Measurements from ENCODE around the gene GNAQ.
"Not testable (repeated sequence)": the region's sequence is repeated elsewhere in the genome, so short reads cannot be mapped to it uniquely, and the experiment has no call there.

GNAQ gene

DNA sequence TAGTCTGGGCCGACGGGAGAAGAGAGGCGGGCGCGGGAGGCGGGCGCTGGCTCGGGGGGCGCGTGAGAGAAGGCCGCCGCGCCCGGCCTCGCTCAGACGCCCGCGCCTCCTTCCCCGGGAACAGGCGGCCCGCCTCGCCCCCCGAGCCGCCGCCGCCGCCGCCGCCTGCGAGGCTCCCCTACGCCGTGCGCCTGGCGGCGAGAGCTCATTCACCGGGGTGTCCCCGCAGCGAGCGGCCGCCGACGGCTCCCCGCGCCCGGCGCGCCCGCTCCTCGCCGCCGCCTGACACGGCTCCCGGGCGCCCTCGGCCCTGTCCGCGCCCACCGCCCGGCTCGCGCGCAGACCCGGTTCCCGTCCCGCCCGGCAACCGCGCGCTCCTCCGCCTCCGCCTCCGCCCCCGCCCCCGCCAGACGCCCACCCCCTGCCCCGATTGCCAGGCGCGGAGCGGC, at the start of gene GNAQ:
TSS of gene GNAQ (minus strand) at position 368 of the 449 bp plus-strand sequence. CDS start 576 bp downstream, outside the sequence.
- DNase-seq (ENCODE audit: low read depth in 2 of 2) = no peak

- DNase-seq (ENCODE audit: low read depth in 2 of 2) = no peak
Measured at GRCh38 chr9:78074385-78075291, 43.0 kb upstream of the GNAQ start.

- no peak for DNase-seq (ENCODE audit: low read depth in 2 of 2)
Measured at GRCh38 chr9:78073722-78074121, 42.1 kb upstream of the GNAQ start.

DNA sequence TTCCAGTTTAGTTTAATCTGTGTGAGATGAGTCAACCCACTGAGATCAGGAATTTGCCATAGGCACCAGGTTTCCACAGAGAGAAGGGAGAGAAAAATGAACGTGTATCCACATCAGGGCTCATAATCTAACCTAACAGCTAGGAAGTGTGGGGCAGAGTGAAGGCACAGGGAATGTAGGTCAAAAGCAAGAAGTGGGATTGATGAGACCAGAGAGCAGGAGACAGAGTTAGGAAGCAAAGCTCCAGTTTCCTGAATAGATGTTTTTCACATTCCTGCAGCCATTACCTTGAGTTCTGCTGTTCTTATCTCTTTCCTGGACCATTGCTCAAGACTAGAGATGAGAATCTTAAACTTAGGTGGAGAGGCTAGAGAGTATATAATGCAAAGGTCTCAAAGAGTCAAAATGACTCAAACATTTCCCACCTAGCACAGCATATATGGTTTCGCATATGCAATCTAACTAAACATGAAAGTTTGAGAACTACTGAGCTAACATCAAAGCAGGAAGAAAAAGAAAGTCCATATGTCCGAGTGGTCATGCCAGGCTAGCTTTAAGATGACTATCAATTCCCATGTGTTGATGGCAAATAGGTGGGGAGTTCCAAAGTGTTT, 41.1 kb upstream of the GNAQ start:
- DNase-seq (ENCODE audit: low read depth in 2 of 2) = no peak

DNA sequence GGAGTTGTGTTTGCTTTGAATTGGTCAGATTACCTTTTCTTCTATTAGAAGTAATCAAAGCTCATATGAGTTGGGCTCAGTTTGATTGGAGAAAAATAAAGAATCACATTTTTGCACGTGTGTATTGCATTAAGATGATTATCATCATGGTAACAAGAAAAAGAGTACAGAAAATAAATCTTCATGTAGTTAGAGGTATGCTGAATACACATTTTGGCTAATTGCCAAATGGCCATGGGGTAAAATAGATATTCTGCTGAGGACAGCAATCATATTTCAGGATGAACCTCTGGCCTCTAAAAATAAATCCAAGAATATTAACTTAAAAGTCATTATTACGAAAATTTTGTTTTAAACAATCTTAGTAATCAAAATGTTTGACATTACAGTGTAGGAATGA, 38.9 kb upstream of the GNAQ start:
- no peak for DNase-seq (ENCODE audit: low read depth in 2 of 2)

GRCh38 chr9:78064075-78064474, 32.5 kb upstream of the GNAQ start:
- DNase-seq (ENCODE audit: low read depth in 2 of 2) = no peak

GRCh38 chr9:78062710-78063109, 31.1 kb upstream of the GNAQ start:
- no peak for DNase-seq (ENCODE audit: low read depth in 2 of 2)

DNA sequence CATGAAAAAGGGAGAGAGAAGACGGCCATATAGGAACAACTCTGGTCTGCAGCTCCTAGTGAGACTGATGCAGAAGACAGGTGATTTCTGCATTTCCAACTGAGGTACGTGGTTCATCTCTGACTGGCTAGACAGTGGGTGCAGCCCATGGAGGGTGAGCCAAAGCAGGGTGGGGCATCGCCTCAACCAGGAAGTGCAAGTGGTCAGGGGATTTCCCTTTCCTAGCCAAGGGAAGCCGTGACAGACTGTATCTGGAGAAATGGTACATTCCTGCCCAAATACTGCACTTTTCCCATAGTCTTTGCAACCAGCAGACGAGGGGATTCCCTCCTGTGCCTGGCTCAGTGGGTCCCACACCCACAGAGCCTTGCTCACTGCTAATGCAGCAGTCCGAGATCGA, 22.6 kb upstream of the GNAQ start:
- DNase-seq (ENCODE audit: low read depth in 2 of 2) = not testable (repeated sequence)

GRCh38 chr9:78053627-78054026, 22.0 kb upstream of the GNAQ start:
- no peak for DNase-seq (ENCODE audit: low read depth in 2 of 2)

GRCh38 chr9:78050421-78050820, 18.8 kb upstream of the GNAQ start:
- DNase-seq (ENCODE audit: low read depth in 2 of 2) = no peak

- DNase-seq (ENCODE audit: low read depth in 2 of 2) = no peak
Measured at GRCh38 chr9:78049484-78049883, 17.9 kb upstream of the GNAQ start.

DNA sequence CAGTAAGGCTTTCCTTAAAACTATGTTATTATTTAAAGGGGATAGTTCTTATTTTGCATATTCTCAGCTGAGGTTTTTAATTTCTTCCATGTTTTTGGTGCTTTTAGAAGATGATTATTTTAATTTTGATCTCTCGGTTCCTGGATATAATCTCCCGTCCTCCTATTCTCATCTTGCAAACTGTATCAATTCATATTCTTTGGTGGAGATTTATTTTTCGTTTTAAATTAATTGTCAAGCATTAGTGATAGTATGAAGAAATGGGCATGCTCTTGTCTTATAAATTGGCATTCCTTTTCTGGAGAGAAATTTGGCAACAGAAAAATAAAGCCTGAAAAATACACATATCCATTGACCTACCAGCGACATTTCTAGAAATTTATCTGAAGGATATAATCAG, 15.5 kb upstream of the GNAQ start:
- DNase-seq (ENCODE audit: low read depth in 2 of 2) = no peak

DNA sequence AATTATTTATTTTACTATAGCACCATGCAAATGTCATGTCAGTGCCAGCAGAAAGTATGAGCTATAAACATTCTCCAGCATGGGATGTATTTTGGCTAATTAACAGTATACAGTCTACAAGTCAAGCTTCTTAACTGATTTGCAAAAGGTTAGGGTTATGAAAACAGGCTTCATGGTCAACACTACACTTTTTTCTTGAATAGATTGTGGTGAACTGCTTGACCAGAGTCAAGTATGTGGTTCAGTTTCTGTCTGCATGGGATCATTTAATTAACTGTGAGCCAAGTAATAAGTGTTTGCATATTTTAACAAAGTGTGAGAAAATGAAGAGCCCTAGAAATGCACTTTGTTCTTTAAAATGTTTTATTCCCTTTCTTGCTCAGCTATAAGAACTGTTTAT, 14.5 kb upstream of the GNAQ start:
- DNase-seq (ENCODE audit: low read depth in 2 of 2) = no peak

- DNase-seq (ENCODE audit: low read depth in 2 of 2) = no peak
Measured at GRCh38 chr9:78044886-78045285, 13.3 kb upstream of the GNAQ start.

GRCh38 chr9:78044189-78044588, 12.6 kb upstream of the GNAQ start:
- DNase-seq (ENCODE audit: low read depth in 2 of 2) = no peak

DNA sequence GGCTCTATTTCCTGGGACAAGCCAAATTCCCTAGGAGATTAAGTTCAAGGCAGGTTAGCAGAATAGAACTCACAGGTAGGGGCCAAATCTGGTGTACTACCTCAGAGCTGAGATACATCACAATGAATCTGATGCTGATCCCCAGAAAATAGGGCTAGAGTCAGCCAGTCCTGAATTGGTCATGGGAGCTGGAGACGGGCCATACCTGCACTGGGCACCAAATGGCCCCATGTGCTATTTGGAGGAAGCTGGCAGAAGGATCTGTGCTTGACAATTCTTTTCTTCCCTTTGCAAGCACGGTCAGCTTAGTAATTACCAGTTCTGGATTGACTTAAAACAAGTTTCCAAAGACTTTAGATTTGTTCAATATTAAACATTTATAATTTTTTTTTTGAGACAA, 10.4 kb upstream of the GNAQ start:
- no peak for DNase-seq (ENCODE audit: low read depth in 2 of 2)

GRCh38 chr9:78040726-78041125, 9.1 kb upstream of the GNAQ start:
- DNase-seq (ENCODE audit: low read depth in 2 of 2) = no peak

GRCh38 chr9:78038620-78039300, 7.1 kb upstream of the GNAQ start:
- DNase-seq (ENCODE audit: low read depth in 2 of 2) = no peak

DNA sequence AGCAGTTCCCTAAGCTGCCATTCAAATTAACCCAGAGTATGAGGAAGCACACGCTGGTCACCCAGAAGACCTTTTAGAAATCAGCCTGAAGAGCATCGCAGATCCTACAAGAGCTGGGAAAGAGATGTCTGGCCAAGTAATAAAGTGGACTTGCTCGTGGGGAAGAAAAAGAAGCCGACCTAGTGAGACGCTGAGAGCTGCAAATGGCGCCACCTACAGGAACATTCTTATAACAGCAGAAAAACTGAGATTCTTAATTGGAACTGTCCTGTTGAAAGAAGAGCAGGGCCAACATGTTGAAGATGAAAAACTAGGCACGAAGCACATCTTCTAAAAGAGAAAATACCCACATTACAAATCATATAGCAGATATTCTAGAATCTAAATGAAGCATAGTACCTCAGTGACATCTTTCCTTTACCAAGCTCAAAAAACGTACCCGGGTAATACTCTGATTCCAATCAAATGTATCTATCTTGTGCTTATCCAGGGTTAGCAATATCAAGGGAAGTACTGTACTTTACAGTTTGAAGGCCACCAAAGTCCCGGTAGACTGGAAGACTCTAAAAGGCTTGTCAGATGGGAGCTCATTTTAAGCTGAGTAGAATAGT, 3.9 kb upstream of the GNAQ start:
- peak; percentile 57 for DNase-seq (ENCODE audit: low read depth in 2 of 2)

DNA sequence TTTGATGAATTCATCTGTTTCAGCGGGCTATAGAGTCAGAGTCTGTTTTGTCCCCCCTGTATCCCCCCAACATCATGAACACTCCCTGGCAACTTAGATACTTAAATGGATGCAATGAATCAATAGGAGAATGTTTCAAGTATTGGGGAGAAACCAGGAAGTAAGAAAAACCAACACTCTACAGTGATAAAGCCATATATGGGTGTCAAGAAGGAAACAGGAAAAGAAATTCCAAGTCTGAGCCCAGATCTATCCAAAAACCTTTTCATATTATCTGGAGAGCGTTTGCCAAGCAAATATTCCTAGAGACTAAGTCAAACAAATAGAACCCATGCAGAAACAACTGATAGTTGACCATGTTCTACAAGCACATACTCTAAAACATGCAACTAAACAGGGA, 2.3 kb upstream of the GNAQ start:
- DNase-seq (ENCODE audit: low read depth in 2 of 2) = no peak

DNA sequence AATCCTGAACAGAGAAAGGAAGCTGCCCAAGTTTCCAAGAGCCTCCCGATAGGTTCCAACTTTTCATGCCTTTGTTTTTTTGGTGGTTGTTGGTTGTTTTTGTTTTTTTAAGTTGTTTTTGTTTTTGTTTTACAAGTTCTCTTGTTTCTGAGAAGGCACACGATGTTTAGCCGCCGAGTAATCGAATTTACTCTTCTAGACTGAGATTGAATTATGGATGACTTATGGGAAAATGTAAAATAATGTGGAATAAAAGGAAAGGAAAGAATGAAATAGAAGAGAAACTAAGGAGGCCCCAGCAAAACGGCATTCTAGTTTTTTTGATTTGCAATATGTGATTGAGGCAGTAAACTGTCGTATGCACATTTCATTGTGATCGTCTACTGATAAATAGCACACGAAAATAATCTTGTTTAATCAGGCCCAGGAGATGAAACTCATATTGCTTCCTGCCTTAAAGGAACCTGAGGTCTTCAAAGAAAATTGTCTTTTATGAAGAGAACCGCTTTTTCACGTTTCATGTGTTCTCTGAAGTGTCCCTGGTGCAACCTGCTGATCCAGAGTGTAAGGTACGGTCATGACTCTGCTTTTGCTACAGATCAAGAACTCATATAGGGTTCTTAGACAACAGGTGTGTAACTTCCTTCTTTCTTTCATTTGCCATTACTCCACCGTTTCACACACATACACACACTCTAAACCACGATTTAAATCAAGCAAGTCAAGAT, 1.3 kb upstream of the GNAQ start:
- DNase-seq (ENCODE audit: low read depth in 2 of 2) = no peak

Data from fibroblast of skin of left quadriceps (primary cell).